ENCODE results near the gene ZFAND2A.
A peak's percentile ranks its signal among the peaks of the same experiment; 100 is the strongest.
"Not testable (repeated sequence)": the region's sequence is repeated elsewhere in the genome, so short reads cannot be mapped to it uniquely, and the experiment has no call there.

Gene ZFAND2A

GRCh38 chr7:1160670-1161021, 650 bp upstream of the ZFAND2A start:
- H3K27ac ChIP-seq, result peak overlapping the region; percentile 89
- no peak for TF ChIP-seq CTCF (IDR thresholded peaks at IDR 0.05)
- TF ChIP-seq ZFX (IDR thresholded peaks at IDR 0.05; ENCODE audit: borderline replicate concordance), result no peak

GRCh38 chr7:1159231-1159630, 765 bp downstream of the ZFAND2A start:
- 0 out of 2 replicates have a peak overlapping the region, but pooled peaks have one; percentile 2 for H3K27ac ChIP-seq

DNA sequence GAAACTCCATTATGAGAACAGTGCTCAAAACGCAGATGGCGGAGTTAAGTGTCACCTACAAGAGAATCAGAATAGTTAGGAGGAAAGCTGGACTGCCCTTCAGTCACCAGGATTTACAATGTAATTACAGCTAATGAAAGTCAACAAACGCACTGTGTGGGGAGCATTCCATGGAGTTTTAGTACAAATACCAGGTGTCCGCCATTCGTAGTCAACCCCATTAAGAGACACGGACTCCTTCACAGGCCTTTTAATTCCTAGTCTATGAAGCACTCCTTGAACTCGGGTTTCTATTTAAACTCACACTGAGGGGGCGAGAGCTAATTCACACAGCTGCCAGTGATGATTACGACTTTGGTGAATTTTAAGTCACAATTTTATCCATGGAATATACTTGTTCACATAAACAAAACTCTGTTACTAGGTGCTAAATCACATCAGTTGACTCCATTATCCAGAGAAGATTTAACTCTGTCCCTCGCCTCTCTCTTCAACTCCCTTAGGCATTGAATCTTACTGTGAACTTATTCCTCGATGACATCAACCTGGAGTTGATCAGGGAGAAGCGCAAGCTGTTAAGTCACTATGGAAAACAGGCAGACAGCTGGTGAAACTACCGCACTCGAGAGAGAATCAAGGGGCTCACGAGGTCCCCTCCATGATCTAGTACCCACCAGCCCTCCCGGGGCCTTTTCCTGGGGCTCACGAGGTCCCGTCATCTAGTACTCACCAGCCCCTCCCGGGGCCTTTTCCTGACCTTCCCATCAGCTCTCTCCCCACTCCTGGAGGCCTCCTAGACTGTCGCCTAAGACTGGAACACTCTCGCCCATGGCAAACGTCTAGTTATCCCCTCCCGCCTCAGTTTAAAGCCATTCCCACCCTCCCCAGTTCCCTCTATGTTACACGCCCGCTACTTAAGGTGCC, 1.5 kb downstream of the ZFAND2A start:
- TF ChIP-seq ZFX (IDR thresholded peaks at IDR 0.05; ENCODE audit: borderline replicate concordance) (no peak), CTCF (IDR thresholded peaks at IDR 0.05) (no peak)
- H3K27ac ChIP-seq, result 0 out of 2 replicates have a peak overlapping the region, but pooled peaks have one; percentile 2

DNA sequence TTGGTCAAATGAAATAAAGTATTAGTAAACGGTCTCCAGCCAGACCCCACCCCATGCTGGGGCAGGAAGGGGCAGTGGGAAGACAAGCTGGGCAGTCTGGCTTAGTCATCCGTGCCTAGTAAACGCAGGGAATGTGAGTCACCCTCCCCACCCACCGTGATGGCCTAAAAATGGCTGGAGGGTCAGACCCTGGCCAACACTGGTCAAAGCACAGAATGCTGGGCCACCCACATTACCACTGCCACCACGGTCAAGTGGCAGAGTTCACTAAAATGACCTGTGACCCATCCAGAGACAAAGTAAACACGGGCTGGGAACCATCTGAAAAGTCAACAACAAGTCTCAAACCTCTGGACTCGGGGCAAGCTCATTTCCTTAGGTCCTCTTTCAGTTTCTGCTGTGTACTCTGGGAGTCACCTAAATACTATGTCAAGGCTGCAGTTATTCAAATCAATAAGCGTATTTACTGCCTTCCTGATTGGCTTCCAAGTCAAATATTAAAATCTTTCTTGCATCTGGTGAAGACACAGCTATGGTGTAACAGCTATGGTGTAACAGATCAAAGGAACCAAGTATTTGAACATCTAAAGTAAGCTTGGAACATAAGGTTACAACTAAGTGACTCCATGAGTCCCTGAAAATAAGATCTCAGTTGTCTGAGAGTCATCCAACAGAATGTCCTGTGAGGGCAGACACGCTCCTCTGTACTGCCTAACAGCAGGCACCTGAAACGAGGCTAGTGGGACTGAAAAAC, 3.0 kb downstream of the ZFAND2A start:
- peak overlapping the region; percentile 6; the same call in 1 of the 2 replicates for H3K27ac ChIP-seq
- no peak for TF ChIP-seq ZFX (IDR thresholded peaks at IDR 0.05; ENCODE audit: borderline replicate concordance)
- TF ChIP-seq CTCF (IDR thresholded peaks at IDR 0.05), result no peak

DNA sequence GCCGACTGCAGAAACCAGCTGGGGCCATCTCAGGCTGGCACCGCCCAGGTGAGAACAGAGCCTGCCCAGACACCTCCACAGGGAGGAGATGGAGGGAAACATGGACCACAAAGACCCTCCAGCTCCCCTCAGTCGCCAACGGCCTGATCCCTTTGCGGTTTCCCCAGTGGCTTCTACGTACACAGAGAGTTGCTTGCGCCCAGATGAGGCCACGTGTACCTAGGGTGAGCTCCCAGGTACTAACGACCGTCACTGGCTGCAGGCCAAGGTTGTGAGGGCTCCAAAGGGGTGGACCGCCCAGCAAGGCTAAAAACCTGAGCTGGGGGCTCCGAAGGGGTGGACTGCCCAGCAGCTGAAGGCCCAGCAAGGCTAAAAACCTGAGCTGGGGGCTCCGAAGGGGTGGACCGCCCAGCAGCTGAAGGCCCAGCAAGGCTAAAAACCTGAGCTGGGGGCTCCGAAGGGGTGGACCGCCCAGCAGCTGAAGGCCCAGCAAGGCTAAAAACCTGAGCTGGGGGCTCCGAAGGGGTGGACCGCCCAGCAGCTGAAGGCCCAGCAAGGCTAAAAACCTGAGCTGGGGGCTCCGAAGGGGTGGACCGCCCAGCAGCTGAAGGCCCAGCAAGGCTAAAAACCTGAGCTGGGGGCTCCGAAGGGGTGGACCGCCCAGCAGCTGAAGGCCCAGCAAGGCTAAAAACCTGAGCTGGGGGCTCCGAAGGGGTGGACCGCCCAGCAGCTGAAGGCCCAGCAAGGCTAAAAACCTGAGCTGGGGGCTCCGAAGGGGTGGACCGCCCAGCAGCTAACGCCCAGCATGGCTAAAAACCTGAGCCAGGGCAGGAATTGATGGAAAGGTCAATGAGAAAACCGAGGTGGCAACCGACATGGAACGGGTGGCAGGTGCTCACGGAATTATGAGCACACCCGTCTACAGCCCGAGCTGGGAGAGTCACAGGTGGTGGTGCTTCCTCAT, 3.9 kb downstream of the ZFAND2A start:
- H3K27ac ChIP-seq, result not testable (repeated sequence)

GRCh38 chr7:1154172-1154739, 5.7 kb downstream of the ZFAND2A start:
- TF ChIP-seq ZFX (IDR thresholded peaks at IDR 0.05; ENCODE audit: borderline replicate concordance) (no peak), CTCF (IDR thresholded peaks at IDR 0.05) (no peak)
- H3K27ac ChIP-seq, result no peak overlapping the region

DNA sequence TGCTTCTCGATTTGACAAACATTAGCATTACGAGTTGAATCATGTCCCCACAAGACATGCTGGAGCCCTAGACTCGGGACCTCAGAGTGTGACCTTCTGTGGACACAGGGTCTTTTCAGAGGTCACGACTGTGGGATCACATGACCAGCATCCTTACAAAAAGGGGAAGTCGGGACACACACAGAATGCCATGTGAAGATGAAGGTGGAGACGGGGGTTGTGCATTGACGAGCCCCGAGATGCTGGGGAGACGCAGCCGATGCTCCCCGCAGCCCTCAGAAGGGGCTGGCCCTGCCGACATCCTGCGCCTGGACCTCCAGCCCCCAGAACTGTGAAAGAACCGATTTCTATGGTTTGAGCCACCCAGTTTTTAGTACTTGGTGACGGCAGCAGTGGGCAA, 7.5 kb downstream of the ZFAND2A start:
- no peak overlapping the region for H3K27ac ChIP-seq
- no peak for TF ChIP-seq ZFX (IDR thresholded peaks at IDR 0.05; ENCODE audit: borderline replicate concordance)
- TF ChIP-seq CTCF (IDR thresholded peaks at IDR 0.05), result no peak

All from 22Rv1 (cell line).